HG02840 (cell line): ENCODE results near the gene KIF5A.
A peak's percentile ranks its signal among the peaks of the same experiment; 100 is the strongest.

Source experiments
- ATAC-seq: cut with Tn5 transposase; IDR thresholded peaks from one replicate; pipeline ENCODE4 v1.9.1; 2021; ENCODE audit warnings: mild to moderate bottlenecking, moderate library complexity, moderate number of reproducible peaks; ENCODE audit not compliant: unreplicated experiment, low FRiP score

KIF5A gene

GRCh38 chr12:57626921-57627445 lies 77.1 kb downstream of the KIF5A start:
- no peak for ATAC-seq

DNA sequence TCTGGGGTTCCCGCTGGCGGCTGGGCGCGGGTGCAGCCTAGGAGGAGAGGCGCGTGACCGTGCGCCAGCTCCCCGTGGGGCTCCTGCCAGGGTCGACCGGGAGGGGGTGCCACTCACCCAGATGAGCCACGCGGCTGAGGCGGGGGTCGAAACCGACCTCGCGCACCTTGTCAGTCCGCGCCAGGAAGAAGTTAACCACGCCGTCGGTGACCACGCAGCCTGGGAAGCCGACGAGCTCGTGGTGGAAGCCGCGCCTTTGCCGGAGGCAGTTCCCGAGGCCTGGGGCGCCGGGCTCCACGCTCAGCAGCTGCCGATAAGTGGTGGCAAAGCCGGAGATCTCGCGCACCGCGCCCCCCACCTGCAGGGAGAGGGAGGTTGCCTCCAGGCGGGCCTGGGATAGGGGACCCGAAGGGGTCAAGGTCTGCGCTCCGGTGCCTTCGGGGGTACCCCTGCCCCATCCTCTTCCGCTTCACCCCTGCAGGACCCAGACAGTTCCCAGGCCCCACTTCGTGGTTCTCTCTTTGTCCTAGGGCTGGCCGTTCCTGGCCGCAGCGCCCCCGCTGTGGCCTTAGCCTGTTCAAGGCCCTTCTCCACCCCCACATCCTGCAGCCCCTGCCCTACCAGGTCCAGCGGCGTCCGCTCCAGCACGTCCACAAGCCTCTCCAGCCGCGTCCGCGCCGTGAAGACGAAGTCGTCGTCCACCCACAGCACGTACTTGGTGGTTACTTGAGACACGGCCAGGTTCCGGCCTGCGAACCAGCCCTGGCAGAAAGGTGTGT lies 77.8 kb downstream of the KIF5A start:
- ATAC-seq: no peak

DNA sequence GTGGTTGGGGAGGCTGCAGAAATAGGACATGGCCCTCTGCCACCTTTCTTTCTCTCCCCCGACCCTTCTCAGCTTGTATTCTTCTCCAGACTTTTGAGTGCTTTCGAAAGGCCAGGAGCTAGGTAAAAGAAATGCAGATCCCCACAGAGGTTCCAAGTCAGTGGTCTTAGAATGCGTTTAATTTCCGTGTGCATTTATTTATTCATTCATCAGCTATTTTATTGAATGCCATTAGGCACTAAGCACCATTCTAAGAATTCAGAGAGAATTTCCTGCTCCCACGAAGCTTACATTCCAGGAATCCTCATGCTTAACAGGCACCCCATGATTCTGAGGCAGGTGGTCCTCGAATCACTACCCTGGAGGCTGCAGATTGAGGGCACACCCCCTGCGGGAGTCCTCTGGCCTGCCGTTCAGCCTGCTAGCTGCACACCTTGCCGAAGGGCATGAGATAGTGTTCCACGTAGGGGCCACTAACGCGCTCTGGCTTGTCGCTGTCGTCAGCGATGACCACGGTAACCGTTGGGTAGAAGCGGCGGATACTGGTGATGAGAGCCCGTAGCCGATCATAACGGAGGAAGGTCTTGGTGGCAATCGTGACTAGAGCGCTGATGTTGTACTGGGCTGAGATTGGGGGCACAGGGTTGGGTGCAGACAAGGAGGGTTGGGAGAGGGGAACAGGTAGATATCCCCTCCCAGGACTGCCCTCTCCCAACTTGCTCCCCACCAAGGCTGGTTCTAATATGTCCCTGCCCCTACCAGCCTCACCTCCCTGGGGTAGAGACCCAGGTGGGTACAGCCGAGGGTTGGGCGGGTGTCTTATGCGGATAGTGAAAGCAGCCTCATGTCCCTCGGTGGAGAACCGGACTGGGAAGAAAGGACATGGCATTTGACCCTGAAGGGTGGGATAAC lies 78.7 kb downstream of the KIF5A start:
- no peak for ATAC-seq

DNA sequence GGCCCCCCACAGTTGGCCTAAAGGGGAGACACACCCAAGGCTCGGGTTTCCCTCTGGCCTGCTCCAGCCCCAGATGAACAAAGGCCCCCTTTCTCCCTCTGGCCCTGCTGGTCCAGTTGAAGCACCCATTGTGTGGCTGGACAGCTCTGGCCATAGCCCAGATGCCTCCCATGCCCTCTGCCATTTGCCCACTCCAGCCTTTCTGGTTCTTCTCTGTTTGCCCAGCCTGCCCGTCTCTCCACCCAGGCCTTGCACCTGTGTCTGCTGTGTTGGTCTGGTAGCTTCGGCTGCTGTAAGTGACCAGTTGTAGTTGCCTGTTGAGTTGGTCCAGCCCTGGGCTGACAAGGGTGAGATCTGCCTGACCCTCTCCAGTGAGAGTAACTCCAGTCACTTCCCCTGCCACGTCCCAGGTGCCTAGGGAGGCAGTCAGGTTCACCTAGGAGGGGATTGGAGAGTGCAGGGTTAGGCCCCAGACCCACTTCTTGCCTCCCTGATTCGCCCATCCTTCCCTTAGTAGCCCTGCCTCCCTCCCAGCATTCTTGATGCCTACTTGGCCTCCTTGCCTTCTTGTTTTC lies 80.1 kb downstream of the KIF5A start:
- ATAC-seq: no peak

DNA sequence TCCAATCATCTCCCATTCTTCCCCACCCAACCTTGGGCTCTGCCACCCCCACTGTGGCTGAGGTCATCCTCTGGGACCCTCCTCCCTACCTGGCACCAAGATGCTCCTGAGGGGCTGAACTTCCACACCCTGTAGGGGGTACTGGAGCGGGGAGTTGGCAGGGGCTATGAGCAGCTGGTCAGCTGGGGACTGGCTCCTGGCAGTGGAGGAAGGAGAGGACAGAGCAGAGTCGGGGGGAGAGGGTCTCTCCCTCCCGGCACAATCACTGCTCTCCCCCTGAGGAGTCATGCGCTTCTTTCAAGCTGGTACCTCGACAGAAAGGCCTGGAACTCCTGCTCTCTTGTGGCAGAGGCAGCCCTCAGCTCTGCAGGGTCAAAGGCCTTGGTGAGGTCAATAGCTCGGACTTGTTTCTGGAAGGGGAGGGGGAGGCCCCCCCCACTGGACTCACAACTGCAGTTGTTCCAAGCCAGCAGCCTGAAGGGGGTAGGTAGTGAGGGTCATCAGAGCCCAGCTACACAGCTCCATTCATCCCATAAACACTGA lies 81.1 kb downstream of the KIF5A start:
- ATAC-seq: no peak

DNA sequence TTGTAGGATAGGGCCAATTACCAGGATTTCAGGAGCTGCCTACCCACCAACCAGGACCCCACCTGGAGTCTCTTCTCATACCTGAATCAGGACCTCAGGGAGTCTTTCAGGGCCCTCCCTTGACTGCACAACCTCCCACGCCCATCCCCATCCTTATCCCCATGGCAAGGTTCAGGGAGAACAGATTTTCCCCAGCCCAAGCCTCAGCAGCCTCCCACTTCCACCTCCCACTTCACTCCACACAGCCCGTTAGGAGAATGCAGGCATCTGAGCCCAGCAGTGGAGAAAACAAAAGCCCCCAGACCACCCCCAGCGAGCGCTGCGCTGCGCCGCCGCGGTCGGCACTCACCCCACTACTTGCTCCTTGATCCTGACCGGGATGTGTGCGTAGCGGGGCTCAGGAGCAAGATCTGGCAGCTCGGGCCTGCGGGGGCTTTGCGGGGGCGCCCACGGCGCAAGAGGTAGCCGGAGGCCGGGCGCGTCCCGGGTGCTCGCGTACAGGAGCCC lies 81.8 kb downstream of the KIF5A start:
- ATAC-seq: no peak

- ATAC-seq: no peak
These were observed 82.5 kb downstream of the KIF5A start for GRCh38 chr12:57632073-57632957.

- ATAC-seq: peak; percentile 64
These were observed 83.4 kb downstream of the KIF5A start, which contains the start of gene B4GALNT1 for GRCh38 chr12:57632958-57633840. TSS of gene B4GALNT1 (minus strand) at chr12:57633201. CDS start at chr12:57632132, 1,069 bp downstream.
